Uterus (tissue), 2 donors: ENCODE measurements around the gene FCGR1A.
"Not testable (repeated sequence)": the region's sequence is repeated elsewhere in the genome, so short reads cannot be mapped to it uniquely, and the experiment has no call there.

ENCODE experiments used
- CTCF ChIP-seq, 4 experiments: fragments of 200-600 bp in 2 of 4; fragments of 450-650 bp in 2 of 4; sonication (generic) in 2 of 4; IDR thresholded peaks; one replicate each; pipeline ENCODE4 v1.5.1; 2016 to 2019; ENCODE audit warnings: antibody characterized with exemption in 4 of 4, mild to moderate bottlenecking in 2 of 4, moderate library complexity in 1 of 4
- POLR2A ChIP-seq, 2 donors: fragments of 450-650 bp; IDR thresholded peaks; one replicate each; pipeline ENCODE4 v1.6.1; 2016; ENCODE audit warnings: antibody characterized with exemption in 2 of 2, mild to moderate bottlenecking in 1 of 2, moderate library complexity in 1 of 2

- not testable (repeated sequence) for TF ChIP-seq CTCF, POLR2A (IDR thresholded peaks at IDR 0.05)
These were observed 11.8 kb upstream of the FCGR1A start for GRCh38 chr1:149770661-149771060.
